Stimulated activated CD8-positive, alpha-beta memory T cell treated with anti-CD3 and anti-CD28 coated beads, Interleukin-4, amount 100 ng/mL, for 4 hours (primary cell): ENCODE data around the gene ZBTB8A.
"Not testable (repeated sequence)": the region's sequence is repeated elsewhere in the genome, so short reads cannot be mapped to it uniquely, and the experiment has no call there.

Experiments
- DNase-seq, 2 donors: peaks; one replicate each; pipeline ENCODE4 v3.0.0-alpha.2; 2020; ENCODE audit warnings: low read depth in 2 of 2, low spot score in 1 of 2

Gene ZBTB8A

DNA sequence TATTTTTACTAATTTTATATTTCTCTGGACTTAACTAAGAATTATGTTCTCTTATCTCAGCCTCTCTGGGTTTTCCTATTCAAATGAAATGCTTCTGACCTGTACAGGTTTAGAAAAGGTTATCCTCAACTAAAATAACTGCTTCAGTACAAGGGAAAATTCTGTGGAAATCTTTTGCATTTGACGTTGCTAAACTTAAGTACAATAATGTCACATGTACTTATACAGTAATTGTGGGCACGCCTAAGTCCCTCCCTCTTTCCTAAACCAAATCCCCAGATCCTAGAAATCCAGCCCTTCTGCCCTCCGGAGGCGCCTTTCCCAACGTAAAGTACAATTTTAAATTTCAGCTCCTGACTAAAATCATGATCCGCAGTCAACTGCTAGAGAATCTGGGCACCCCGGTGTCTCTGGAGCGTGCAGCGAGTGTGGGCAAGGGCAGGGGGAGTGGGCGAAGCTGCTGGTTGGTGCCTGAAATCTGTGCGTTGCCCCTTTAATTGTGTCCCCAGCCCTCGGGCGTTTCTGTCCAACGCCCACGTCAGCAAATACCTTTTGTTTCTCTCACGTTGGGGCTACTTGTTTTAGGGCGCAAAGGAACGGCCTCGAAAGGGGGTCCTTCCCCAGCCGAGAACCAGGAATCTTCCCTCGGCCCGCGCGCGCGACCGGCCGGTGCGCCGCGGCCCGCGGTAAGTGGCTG, at the start of gene ZBTB8A:
ZBTB8A (plus strand) TSS at position 541 of the 697 bp plus-strand sequence. CDS start 53,505 bp downstream, outside the sequence.
- DNase-seq: no peak

DNA sequence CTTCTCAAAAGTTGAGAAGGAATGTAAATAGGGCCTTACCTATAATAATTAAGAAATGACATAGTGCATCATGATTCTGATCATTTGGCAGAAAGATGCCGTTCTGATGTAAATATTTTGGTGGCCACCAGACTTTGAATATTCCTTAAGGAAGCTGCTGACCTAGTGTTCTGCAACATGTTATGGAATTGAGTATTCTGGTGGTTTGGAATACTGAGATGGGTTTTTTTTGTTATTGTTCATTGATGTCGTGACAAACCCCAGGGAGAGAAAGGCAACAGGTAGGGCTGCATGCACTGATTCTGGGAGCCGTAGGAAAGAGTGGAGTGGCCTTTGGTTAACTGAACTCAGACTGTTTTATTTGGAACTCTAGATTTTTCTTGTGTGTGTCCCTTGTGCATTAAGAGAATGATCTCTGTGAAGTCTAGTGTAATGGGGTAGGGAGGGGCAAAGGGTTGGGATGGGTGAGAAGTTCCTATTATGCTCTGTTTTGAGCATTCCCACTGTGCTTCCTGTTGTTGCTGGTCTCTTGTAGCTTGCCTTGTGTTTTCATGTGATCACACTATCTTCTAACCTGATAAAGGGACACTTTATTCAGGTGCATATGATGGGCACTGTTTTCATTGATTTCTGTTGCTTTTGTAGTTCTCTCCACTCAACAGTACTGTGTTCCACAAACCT, 49.3 kb upstream of the ZBTB8A start:
- DNase-seq: no peak

DNA sequence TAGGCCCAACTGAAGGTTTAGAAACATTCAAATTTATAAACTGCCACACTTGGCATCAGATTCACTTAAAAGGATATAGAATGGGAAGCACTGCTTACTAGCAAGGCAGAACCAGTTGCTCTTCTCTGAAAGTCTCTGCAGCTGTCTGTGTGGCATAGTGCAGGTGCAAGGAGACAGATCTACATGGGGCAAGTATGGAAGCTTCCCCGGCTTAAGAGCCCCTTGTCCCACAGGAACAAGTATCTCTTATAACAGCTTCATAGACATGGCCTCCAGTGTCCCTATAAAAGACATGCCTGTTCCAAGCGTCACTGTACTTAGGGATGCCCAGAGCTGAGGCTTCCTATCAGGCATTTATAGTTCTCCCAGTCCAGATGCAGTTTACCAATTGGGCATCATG, 47.8 kb upstream of the ZBTB8A start:
- no peak for DNase-seq

DNA sequence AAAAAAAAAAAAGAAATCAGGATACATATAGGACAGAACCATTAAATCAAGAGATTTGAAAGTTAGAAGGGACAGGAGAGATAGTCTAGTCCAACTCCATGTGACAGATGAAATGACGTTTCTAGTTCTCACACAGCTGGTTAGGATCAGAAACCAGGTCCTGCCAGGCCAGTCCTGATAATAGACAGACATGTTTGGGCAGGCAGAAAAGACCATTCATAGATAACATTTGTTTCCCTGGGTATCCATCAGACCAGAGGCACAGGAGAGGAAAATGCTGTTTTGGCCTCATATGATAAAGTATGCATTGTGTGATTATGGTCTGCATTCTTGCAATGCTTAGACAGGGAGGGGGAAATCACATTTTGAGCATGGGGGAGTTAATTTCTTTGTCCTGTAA, 45.0 kb upstream of the ZBTB8A start:
- no peak for DNase-seq

DNA sequence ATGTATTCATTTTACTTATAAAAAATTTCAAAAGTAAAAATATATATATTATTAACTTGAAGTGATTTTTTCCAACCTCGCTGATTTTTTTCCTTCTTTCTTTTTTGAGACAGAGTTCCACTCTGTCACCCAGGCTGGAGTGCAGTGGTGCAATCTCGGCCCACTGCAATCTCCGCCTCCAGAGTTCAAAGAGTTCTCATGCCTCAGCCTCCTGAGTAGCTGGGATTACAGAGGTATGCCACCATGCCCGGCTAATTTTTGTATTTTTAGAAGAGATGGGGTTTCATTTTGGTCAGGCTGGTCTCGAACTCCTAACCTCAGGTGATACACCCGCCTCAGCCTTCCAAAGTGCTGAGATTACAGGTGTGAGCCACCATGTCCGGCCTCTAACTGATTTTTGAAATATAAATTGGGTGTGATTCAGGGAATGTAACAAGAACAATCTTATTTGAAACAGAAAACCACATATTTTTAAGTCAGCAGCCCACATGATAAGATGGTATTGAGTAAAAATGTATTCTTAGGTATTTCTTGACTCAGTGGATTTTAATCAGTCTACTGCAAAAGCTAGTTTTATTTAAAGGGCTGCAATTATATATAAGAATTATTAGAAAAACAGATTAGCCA, 44.4 kb upstream of the ZBTB8A start:
- DNase-seq: no peak

DNA sequence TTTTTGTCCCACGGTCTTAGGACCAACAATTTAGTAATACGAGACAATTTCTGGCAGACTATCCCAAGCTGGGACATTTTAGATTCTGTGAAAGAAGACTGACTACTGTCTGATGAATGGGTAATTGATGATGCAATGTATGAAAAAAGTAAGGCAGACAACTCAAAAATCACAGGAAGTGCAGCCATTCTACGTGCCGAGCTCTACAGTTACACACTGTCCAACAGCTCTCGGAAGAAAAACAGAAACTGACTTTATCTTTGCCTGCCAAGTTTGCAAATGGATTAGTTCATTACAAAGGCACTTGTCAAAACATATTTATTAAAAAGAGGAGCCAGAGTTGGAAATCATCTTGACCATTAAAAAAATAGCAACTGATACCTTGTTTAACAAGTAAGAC, 43.1 kb upstream of the ZBTB8A start:
- no peak for DNase-seq

DNA sequence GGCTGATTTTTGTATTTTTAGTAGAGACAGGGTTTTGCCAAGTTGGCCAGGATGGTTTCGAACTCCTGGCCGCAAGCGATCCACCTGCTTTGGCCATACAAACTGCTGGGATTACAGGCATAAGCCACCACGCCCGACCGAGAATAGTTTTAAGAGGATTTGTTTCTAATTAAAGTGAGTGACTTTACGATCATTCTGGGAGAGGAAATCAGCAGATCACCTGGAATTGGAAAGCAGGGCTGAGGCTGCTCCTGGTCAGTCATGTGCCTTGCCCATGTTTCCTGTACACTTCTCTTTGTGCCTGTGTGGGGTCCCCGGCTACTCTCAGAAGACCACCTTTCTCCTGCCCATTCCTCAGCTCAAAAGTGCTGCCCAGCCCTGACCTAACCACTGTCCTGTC, 40.5 kb upstream of the ZBTB8A start:
- no peak for DNase-seq

DNA sequence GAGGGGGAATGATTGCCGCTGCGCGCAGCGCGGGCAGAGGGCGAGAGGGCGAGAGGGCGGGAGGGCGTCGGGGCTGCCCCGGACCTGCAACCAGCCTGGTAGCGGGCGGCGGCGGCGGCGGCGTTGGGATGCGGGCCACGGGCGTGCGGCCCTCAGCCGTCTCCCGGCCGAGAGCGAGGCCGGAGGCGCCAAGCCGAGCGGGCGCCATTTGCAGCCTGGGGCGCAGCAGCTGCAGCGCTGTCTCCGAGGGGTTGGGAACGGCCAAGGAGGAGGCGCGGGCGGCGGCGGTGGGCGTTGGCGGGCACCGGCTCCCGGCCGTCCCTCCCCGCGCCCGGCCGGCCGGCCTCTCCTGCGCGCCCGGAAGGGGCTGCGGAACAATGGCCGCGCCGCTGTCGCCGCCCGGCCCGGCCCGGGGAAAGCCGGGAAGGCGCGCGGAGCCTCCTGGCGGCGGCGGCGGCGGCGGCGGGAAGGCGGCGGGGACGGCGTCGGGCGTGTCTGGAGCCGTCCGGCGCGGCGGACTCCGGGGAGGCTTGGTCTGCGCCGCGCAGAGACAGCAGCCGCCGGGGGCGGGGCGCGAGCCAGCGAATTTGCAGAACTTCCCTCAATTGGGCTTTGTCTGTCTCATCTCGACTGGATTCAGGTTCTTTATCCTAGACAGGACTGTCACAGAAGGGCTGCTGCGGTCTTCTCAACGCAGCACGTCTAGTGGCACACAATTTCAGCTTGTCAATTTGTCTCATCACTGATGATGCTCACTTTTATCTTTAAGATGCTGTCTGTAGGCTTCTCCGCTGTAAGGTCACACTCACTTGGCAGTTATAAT, 38.6 kb upstream of the ZBTB8A start:
- DNase-seq: no peak

DNA sequence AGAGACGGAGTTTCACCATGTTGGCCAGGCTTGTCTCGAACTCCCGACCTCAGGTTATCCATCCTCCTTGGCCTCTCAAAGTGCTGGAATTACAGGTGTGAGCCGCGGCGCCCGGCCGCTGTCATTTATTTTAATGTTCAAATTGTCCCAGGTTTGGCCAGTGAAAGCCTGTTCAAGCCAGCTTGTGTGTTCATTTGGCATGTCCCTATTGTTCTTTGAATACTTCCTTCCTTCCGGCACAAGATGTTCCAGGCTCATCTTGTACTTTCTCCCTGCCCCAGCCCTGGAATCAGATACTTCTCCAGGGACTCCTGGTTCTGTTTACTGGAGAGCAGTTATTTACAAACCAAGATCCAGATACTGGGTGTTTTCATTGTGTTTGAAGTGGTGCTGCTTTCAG, 37.4 kb upstream of the ZBTB8A start:
- DNase-seq: no peak

DNA sequence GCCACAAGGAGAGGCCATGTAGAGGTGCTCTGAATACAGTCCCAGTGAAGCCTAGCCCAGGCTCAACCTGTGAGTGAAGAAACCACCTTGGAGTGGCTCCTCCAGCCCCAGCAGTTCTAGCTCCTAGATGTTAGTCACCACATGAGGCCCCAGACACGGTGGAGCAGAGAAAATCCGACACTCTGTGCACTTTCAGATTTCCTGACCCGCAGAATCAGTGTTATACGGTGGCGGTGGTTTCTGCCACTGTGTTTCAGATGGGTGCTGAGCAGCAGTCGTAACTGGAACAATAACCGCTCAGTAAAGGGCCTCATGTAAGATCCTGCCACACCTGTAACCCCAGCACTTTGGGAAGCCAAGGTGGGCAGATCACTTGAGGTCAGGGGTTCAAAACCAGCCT, 36.1 kb upstream of the ZBTB8A start:
- no peak for DNase-seq

DNA sequence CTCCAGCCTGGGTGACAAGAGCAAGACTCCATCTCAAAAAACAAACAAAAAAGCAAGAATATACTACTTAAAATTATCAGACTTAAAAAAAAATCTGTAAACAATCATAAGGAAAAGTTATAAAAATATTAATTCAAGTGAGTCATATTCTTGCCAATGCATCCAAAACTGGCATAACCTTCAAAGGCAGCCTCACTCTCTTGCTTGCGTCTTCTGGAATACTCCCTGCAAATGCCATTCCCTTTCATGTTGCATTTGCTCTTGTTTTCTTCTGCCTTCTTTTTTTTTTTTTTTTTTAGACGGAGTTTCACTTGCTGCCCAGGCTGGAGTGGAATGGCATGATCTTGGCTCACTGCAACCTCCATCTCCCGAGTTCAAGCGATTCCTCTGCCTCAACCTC, 32.2 kb upstream of the ZBTB8A start:
- no peak for DNase-seq

DNA sequence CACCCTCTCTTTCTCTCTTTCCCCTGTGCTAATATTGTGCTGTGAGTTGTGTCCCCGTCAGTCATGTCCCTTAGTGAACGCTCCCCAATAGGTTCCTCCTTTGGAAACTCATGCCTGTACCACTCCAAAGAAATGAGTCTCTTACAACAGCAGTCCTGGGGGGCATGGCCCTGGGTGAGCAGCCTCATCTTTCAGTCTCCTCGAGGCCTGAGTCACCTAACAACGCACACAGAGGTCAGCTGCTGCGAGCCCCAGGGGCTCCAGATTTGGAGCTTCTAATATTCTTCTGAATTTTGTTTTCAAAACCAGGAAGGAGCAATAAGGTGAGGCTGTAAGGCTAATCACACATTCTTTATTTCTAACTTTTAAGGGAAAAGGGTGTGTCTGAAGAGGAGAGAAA, 30.5 kb upstream of the ZBTB8A start:
- DNase-seq: no peak

DNA sequence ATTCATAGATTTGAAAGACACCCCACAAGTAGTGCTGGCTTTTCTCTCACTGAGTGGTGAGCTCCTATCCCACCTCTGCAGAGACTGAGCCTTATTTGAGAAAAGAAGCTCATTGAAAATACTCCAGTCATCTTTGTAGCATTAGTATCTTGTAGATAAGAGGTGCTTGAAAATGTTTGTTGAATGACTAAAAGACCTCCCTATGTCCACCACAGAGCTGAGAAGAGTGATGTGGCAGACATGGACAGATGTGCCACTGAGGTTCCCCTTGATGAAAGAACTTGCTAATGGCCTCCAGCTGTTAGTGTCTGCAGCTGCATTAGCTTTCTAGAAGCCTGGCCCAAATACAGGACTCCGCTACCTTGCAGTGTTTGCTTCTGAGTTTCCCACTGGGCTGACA, 29.3 kb upstream of the ZBTB8A start:
- DNase-seq: no peak

DNA sequence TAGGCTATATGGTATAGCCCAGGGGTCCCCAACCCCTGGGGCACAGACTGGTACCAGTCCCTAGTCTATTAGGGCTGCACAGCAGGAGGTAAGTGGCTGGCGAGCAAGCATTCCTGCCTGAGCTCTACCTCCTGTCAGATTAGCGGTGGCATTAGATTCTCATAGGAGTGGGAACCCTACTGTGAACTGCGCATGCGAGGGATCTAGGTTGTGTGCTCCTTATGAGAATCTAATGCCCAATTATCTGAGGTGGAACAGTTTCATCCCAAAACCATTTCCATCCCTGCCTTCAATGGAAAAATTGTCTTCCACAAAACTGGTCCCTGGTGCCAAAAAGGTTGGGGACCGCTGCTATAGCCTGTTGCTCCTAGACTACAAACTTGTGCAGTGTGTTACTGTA, 22.8 kb upstream of the ZBTB8A start:
- DNase-seq: no peak

DNA sequence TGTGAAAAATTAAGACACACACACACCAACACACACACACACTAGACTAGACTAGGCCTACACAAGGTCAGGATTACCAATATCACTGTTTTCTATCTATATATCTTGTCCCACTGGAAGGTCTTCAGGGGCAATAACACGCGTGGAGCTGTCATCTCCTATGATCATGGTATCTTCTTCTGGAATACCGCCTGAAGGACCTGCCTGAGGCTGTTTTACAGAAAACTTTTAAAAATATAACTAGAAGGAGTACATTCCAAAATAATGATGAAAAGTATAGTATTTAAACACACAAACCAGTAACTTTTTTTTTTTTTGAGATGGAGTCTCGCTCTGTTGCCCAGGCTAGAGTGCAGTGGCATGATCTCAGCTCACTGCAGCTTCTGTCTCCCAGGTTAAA, 20.3 kb upstream of the ZBTB8A start:
- no peak for DNase-seq

DNA sequence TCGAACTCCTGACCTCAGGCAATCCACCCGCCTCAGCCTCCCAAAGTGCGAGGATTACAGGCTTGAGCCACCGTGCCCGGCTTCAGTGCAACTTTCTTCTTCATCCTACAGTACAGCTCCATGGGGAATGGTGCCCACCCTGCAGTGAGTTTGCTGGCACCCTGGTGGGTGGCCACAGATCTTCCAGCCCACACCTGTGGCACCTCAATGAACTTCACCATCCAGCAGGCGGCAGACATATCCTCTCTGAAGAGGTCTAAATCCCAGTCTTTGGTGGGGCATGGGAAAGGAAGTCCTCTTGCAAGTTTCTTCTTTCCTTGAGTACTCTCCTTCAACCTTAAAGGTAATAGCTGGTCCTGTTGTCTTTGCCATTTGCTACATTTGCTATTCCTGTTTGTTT, 18.1 kb upstream of the ZBTB8A start:
- DNase-seq: no peak

DNA sequence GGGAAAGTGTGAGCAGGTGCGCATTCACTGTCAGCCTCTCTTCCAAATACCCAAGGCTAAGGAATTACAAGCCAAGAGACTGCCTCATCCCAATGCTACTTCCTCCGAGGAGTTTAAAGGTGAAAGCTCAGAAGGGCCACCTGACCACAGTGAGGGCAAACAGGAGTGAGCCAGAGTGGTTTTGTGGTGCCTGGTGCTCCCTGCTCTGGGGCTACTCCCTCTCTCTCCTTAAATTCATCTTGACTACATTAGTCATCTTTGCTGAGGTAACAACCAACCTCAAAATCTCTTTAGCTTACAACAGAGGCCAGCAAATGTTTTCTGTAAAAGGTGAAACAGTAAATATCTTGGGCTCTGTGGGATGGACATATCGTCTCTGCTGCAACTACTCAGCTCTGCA, 14.2 kb upstream of the ZBTB8A start:
- DNase-seq: no peak

DNA sequence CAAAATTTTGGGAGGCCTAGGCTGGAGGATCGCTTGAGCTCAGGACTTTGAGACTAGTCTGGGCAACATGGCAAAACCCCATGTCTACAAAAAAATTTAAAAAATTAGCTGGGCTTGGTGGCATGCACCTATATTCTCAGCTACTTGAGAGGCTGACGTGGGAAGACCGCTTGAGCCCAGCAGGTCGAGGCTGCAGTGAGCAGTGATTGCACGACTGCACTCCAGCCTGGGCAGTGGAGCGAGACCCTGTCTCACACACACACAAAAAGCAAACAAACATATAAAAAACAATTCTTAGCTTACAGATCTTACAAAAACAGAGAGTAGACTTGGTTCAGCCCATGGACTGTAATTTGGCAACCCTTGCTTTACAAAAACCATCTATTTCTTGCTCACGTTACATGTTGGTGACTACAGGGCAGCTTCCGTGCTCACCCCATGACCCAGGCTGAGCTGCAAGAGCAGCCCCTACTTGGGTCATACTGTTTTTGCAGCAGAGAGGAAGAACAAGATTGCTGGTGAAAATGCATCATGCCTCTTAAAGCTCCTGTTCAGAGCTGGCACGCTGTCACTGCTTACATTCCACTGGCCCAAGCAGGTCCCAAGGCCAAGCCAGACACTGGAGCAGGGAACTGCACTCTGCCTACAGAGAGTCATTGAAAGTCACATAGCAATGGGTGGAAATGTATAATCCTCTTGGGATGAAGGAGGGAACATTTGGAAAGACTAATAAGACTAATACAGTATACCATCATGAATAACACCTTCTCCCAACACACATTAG, 13.4 kb upstream of the ZBTB8A start:
- no peak for DNase-seq

DNA sequence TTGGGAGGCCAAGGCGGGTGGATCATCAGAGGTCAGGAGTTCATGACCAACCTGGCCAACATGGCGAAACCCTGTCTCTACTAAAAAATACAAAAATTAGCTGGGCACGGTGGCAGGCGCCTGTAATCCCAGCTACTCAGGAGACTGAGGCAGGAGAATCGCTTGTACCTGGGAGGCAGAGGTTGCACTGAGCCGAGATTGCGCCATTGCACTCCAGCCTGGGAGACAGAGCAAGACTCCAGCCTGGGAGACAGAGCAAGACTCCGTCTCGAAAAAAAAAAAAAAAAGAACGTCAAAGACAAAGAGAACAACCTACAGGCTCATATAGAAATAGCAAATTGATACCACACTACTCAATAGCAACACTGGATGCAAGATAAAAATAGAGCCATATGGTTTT, 10.7 kb upstream of the ZBTB8A start:
- not testable (repeated sequence) for DNase-seq

DNA sequence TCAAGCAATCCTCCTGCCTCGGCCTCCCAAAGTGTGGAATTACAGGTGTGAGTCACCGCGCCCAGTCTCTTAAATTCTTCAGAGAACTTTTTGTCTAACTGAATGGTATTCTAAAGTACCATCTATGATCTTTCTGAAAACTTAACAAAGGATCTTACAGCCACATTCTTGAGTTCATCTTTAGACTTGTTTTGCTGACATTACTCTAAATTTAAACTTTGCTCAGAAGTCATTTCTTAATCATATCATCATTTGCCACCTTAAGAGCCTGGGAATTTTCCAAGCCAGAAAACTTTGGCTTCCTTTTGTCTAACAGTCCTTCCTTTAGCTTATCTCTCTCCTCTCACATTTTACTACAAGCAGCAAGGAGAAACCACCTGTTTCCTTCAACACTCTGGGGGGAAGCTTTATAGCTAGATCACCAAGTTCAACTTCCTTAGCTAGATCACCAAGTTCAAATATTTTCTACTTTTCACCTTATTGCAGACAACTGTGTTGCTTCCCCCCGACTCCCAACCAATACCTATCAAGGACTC, 5.4 kb upstream of the ZBTB8A start:
- DNase-seq: no peak

DNA sequence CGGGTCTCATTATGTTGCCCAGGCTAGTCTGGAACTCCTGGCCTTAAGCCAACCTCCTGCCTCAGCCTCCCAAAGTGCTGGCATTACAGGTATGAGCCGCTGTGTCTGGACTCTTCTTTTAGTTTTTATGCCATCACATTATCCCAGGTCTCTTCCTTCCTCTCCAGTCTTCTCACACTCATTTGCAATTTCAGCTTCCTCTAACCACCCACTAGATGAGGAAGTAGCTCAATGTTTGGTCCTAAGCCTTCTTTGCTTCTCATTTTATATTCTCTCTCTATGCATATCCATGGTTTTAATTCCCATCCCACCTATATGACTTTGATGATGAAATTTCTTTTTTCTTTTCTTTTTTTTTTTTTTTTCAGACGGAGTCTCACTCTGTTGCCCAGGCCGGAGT, 3.1 kb upstream of the ZBTB8A start:
- DNase-seq: no peak
